Measurements from ENCODE around the gene SRL.

Gene SRL

DNA sequence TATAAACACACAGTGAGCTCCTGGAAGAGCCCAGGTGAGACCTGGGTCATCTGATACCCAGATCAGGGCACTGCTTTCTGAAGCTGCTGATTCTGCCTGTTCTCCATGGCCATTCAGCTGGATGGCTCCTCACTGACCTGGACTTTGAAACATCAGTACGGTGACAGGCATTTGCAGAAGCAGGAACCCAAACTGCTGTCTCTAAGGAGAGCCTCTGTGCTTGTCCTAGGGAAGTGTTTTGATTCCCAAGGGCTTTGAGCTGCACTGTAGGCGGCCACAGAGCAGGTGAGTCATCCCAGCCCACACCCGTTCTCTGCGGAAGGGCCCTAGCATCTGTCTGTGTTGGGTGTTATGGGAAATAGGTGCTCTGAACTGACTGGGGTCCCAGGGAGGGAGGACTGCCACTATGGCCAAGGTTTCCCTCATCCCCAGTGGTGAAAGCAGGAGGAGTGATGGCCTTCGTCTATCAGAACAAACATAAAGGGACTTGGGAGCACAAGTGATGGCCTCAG is 64.9 kb downstream of the SRL start:
- Histone ChIP-seq H3K27ac (replicated peaks) (no peak overlapping the region), H3K4me3 (replicated peaks; ENCODE audit: insufficient read depth, low read length) (no peak overlapping the region), H3K27me3 (ENCODE audit: insufficient read depth, poor library complexity, severe bottlenecking) (no peaks in the 10 kb centered on the region)
- TF ChIP-seq GABPA (IDR thresholded peaks at IDR 0.05; ENCODE audit: low read depth), result no peak
- no peak for TF ChIP-seq POLR2AphosphoS5 (IDR thresholded peaks at IDR 0.05; ENCODE audit: low read depth)
- TF ChIP-seq CTCF (IDR thresholded peaks at IDR 0.05; ENCODE audit: insufficient read depth, low read length), result no peak
- TF ChIP-seq, protein P1, sequence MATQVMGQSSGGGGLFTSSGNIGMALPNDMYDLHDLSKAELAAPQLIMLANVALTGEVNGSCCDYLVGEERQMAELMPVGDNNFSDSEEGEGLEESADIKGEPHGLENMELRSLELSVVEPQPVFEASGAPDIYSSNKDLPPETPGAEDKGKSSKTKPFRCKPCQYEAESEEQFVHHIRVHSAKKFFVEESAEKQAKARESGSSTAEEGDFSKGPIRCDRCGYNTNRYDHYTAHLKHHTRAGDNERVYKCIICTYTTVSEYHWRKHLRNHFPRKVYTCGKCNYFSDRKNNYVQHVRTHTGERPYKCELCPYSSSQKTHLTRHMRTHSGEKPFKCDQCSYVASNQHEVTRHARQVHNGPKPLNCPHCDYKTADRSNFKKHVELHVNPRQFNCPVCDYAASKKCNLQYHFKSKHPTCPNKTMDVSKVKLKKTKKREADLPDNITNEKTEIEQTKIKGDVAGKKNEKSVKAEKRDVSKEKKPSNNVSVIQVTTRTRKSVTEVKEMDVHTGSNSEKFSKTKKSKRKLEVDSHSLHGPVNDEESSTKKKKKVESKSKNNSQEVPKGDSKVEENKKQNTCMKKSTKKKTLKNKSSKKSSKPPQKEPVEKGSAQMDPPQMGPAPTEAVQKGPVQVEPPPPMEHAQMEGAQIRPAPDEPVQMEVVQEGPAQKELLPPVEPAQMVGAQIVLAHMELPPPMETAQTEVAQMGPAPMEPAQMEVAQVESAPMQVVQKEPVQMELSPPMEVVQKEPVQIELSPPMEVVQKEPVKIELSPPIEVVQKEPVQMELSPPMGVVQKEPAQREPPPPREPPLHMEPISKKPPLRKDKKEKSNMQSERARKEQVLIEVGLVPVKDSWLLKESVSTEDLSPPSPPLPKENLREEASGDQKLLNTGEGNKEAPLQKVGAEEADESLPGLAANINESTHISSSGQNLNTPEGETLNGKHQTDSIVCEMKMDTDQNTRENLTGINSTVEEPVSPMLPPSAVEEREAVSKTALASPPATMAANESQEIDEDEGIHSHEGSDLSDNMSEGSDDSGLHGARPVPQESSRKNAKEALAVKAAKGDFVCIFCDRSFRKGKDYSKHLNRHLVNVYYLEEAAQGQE (IDR thresholded peaks at IDR 0.05; ENCODE audit: insufficient replicate concordance, low read depth), result no peak
- no peak for TF ChIP-seq SPI1 (IDR thresholded peaks at IDR 0.05; ENCODE audit: borderline replicate concordance, low read depth)
- peak; percentile 61 to 66 for DNase-seq (ENCODE audit: low read depth in 1 of 2, low spot score in 1 of 2)

GRCh38 chr16:4175849-4176248 is 66.0 kb downstream of the SRL start:
- no peaks in the 10 kb centered on the region for H3K27me3 ChIP-seq (ENCODE audit: insufficient read depth, poor library complexity, severe bottlenecking)
- DNase-seq (ENCODE audit: low read depth in 1 of 2, low spot score in 1 of 2), result no peak
- TF ChIP-seq SPI1 (IDR thresholded peaks at IDR 0.05; ENCODE audit: borderline replicate concordance, low read depth), result no peak
- TF ChIP-seq, protein P1 (IDR thresholded peaks at IDR 0.05; ENCODE audit: insufficient replicate concordance, low read depth), result no peak
- no peak for TF ChIP-seq POLR2AphosphoS5 (IDR thresholded peaks at IDR 0.05; ENCODE audit: low read depth)
- TF ChIP-seq CTCF (IDR thresholded peaks at IDR 0.05; ENCODE audit: insufficient read depth, low read length), result no peak
- TF ChIP-seq GABPA (IDR thresholded peaks at IDR 0.05; ENCODE audit: low read depth), result no peak
- H3K27ac ChIP-seq (replicated peaks), result no peak overlapping the region
- no peak overlapping the region for H3K4me3 ChIP-seq (replicated peaks; ENCODE audit: insufficient read depth, low read length)

DNA sequence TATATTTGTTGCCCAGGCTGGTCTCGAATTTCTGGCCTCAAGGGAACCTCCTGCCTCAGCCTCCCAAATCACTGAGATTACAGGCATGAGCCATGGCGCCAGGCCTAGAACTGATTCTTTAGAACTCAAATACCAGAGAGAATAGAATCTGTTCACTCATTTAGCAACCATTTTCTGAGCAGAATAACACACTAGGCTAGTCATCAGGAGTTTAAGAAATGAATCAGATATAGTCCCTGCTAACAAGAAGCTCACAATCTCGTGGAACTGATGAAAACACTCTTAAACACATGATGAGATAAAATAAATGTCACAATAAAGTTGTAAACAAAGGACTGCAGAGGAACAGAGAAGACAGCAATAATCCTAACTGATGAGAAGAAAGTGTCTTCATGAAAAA is 69.8 kb downstream of the SRL start:
- H3K27me3 ChIP-seq (ENCODE audit: insufficient read depth, poor library complexity, severe bottlenecking), result no peaks in the 10 kb centered on the region
- no peak for DNase-seq (ENCODE audit: low read depth in 1 of 2, low spot score in 1 of 2)
- H3K4me3 ChIP-seq (replicated peaks; ENCODE audit: insufficient read depth, low read length), result no peak overlapping the region
- H3K27ac ChIP-seq (replicated peaks), result no peak overlapping the region
- TF ChIP-seq CTCF (IDR thresholded peaks at IDR 0.05; ENCODE audit: insufficient read depth, low read length) (no peak), SPI1 (IDR thresholded peaks at IDR 0.05; ENCODE audit: borderline replicate concordance, low read depth) (no peak), POLR2AphosphoS5 (IDR thresholded peaks at IDR 0.05; ENCODE audit: low read depth) (no peak), GABPA (IDR thresholded peaks at IDR 0.05; ENCODE audit: low read depth) (no peak)
- TF ChIP-seq, protein P1 (IDR thresholded peaks at IDR 0.05; ENCODE audit: insufficient replicate concordance, low read depth), result no peak
